ENCODE measurements around the gene SAT1.

GRCh38 chrX:23789386-23790154 lies 6.6 kb downstream of the SAT1 start:
- TF ChIP-seq CTCF (IDR thresholded peaks at IDR 0.05; ENCODE audit: poor library complexity) (no peak), EZH2 (IDR thresholded peaks at IDR 0.05; ENCODE audit: borderline replicate concordance) (no peak), EZH2phosphoT487 (IDR thresholded peaks at IDR 0.05; ENCODE audit: low read depth, severe bottlenecking, unreplicated experiment) (no peak)

Measured in hepatocyte (in vitro differentiated cells).